RPMI8226 (cell line): ENCODE measurements around the gene SPINK7.
"Not testable (repeated sequence)": the region's sequence is repeated elsewhere in the genome, so short reads cannot be mapped to it uniquely, and the experiment has no call there.

Experiments used
- DNase-seq: peaks from one replicate; pipeline ENCODE4 v3.0.0-alpha.2; 2015

Gene SPINK7

DNA sequence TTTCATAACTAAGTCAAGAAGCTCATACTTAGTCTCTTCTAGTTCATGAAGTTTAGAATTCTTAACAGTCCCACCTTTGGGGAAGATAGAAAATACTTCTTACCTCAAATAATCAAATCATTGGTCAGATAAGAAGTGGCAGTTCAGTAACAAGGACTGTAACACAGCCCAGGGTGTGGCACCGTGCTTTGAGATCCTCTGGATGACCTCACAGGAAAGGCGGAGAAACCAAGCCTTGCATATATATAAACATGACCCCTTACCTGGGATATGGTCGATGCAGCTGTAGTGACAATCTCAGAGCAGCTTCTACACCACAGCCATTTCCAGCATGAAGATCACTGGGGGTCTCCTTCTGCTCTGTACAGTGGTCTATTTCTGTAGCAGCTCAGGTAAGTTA is at the start of gene SPINK7:
SPINK7 (plus strand) TSS at position 271 of the 400 bp plus-strand sequence; CDS start at position 332, 61 bp downstream.
- DNase-seq = no peak

DNA sequence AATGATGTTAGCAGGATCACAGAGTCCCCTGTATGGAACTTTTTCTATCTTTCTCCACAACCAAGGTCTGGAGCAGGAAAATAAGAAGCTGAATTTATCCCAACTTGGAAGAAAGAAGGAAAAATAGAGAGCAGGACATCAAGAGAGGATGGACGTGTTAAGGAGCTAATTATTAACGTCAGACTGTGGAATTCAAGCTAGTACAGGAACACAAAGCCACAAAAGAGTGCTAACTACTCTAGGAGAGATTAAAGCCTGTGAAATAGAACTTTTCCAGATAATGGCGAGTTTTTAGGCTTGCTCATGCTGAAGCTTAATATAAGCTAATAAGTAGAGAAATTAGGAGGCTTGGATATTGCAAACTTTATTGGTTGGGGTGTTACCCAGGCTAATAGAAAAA is 44.3 kb upstream of the SPINK7 start:
- DNase-seq = no peak

DNA sequence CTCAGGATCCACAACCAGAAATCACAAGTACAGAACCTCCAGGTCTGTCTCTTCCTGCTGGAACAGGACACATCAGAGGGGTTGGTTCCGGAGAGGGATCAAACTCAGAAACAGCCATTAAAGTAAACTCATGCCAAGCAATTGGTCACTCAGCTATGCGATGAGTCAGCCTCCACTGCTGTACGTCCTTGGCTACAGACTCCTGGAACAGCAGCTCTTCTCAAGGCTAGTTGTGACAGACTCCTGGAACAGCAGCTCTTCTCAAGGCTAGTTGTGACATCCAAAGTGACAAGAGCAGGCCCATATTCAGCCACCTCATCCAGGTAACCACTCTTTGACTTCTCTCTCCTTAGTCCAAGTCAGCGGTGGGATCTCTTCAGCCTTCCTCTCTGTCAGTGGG is 43.7 kb upstream of the SPINK7 start, which contains the start of gene SPINK13:
SPINK13 (plus strand) TSS at position 229 of the 400 bp plus-strand sequence. CDS start 1,279 bp downstream, outside the sequence.
- no peak for DNase-seq

DNA sequence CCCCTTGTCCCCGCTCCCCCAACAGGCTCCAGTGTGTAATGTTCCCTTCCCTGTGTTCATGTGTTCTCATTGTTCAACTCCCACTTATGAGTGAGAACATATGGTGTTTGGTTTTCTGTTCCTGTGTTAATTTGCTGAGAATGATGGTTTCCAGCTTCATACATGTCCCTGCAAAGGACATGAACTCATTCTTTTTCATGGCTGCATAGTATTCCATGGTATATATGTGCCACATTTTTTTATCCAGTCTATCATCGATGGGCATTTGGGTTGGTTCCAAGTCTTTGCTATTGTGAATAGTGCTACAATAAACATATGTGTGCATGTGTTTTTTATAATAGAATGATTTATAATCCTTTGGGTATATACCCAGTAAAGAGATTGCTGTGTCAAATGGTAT is 37.1 kb upstream of the SPINK7 start:
- DNase-seq = not testable (repeated sequence)

DNA sequence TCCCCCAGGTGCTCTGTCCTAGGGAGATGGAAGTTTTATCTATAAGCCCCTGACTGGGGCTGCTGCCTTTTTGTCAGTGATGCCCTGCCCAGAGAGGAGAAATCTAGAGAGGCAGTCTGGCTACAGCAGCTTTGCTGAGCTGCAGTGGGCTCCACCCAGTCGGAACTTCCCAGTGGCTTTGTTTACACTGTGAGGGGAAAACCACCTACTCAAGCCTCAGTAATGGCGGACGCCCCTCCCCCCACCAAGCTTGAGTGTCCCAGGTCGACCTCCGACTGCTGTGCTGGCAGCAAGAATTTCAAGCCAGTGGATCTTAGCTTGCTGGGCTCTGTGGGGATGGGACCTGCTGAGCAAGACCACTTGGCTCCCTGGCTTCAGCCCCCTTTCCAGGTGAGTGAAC is 31.3 kb upstream of the SPINK7 start:
- DNase-seq = not testable (repeated sequence)

DNA sequence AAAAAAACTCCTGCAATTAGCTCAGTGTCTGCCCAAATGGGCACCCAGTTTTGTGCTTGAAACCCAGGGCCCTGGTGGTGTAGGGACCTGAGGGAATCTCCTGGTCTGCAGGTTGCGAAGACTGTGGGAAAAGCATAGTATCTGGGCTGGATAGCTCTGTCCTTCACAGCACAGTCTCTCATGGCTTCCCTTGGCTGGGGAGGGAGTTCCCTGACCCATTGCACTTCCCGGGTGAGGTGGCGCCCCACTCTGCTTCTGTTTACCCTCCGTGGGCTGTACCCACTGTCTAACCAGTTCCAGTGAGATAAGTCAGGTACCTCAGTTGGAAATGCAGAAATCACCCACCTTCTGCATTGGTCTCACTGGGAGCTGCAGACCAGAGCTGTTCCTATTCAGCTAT is 30.9 kb upstream of the SPINK7 start:
- not testable (repeated sequence) for DNase-seq

DNA sequence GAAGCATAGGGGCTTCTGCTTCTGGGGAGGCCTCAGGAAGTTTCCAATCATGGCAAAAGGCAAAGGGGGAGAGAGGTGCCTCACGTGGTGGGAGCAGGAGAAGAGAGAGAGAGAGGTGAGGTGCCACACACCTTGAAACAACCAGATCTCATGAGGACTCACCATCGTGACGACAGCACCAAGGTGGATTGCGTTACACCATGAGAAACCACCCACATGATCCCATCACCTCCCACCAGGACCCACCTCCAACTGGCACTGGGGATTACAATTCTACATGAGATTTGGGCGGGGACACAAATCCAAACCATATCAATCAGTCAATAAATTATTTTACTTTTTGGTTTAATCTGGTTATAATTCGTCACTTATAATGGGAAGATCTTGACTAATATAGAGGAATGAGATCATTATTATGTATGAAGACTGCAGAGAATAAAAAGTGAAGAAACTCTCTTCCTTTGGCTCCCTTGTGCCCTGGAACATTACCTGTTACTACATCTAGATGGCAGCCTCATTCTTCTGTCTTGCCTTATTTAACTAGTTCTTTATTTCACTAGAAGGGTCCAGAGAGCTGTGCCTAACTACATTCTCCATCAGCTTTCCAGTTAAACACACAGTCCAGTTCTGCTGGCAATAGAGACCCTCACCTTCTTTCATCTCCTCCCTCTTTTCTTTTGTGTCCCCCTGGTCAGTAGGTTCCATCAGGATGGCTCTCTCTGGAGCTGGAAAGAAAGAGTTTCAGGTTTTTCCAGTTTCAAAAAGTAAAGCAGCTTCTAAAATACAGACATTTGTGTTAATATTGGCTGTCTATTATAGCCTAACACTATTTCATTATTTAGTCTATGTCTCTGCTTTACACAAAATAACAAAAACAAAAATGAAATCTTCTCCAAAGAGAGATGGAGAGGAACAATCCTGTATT is 21.7 kb upstream of the SPINK7 start:
- peak; percentile 23 for DNase-seq

DNA sequence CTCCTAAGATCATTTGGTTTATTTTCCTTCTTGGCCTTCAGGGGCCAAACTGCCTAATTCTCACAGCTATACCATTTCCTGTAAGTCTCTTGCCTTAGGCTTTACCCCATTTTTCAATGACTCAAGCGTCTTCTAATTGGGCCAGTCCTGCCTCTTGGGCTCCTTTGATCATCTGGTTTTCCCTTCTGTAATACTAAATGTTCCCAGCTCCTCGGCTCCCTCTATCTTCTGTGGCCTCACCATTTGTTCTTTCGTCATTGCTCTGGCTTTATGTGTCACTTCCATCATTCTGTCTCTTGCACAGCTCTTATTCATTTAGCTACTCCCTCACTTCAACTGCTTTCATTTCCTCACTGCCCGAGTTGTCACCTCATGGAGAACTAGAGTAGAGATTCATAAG is 14.5 kb upstream of the SPINK7 start:
- no peak for DNase-seq

DNA sequence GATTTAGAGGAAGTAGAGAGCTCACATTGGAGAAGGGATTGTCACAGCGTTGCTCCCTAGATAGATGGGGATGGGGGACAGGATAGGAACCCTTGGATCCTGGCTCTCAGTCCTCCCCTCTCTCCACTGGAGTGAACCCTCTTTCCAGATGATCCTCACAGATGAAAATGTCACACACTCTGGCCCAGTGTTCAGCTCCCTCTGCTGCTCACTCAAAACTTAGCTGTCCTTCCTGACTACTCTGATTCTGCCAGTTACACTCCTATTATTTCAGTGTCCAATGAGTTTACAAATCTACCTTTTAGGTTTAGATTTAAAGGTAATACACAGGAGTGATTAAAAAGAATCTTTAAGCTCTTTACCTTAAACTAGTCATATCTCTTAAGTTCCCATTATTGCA is 5.8 kb upstream of the SPINK7 start:
- no peak for DNase-seq

DNA sequence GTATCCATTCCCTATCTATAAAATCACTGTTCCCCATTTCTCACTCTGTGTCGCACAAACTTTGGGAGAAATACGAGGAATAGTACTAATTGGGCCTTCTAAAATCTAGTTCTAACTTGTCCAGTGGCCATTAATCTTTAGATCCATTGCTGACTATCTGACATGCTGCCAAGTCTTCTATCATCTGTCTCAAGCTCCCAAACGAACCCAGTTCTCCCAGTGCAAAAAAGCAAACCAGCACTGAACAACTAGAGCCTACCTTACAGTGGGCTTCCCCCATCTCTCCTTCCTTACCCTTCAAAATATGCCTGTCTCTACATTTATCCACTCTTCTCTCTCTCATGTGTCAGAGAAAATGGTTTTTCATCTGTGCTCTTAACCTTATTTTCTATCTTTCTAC is 3.2 kb upstream of the SPINK7 start:
- DNase-seq = no peak

DNA sequence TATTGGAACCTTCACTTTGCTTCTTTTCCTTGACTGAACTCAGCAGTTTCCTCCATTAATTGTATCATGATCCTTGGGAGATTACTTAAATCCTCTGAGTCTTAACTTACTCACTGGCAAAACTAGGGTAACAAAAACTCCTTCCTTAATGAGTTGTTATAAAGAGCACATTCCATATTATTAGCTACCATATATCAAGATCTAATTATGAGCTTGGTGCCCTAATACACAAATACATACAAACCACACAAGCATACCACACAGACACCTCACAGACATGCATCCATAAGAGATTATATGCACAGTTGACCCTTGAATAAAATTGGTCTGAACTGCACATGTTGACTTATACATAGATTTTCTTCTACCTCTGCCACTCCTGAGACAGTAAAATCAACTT is 2.5 kb upstream of the SPINK7 start:
- DNase-seq = no peak

DNA sequence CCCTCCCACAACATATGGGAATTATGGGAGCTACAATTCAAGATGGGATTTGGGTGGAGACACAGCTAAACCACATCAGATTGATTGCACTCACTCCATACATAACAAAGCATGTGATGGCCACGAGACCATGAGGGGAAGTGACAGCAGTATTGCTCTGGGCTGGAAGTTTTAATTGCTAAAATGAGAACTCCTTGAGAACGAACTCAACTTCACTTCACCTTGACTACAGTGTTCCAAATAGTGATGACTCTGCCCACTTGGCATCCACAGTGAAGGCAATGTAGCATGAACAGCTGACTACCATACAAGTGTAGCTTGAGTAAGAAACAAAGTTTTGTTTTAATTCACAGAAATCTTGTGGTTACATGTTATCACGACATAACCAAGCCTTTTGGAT is 739 bp upstream of the SPINK7 start:
- no peak for DNase-seq

DNA sequence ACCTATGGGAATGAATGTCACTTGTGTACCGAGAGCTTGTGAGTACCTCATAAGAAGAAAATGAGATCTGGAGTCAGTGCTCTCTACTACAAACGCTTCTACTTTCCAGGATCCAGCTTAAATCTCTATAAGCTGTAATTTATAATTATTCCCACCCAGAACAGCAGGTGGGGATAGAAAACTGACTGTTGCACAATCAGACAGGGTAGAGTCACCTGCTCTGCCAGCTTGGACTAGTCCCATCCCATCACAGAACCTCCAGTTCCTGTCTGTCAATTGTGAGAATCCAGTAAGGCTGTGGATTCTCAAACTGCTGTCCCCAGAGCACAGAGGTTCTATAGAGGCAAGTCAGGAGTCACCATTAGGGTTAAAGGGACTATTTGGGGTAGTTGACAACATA is 2.0 kb downstream of the SPINK7 start:
- DNase-seq = no peak

DNA sequence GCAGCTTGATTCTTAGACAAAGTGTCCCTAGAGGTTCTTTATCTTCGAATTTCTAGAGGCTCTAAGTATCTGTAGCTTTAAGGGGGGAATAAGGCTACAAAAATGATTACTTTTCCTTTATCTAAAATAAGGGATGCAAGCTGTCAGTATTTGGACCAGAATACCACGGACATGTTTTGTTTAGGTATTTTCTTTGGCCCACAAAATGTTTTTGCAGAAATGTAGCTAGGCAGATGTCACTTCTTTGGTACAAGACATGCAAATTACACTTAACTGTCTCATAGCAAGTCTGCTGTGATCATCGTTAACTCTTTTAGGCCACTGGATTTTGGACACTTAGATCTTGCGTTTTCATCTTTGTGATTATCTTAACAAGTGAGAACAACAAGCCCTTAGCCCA is 2.5 kb downstream of the SPINK7 start:
- no peak for DNase-seq

DNA sequence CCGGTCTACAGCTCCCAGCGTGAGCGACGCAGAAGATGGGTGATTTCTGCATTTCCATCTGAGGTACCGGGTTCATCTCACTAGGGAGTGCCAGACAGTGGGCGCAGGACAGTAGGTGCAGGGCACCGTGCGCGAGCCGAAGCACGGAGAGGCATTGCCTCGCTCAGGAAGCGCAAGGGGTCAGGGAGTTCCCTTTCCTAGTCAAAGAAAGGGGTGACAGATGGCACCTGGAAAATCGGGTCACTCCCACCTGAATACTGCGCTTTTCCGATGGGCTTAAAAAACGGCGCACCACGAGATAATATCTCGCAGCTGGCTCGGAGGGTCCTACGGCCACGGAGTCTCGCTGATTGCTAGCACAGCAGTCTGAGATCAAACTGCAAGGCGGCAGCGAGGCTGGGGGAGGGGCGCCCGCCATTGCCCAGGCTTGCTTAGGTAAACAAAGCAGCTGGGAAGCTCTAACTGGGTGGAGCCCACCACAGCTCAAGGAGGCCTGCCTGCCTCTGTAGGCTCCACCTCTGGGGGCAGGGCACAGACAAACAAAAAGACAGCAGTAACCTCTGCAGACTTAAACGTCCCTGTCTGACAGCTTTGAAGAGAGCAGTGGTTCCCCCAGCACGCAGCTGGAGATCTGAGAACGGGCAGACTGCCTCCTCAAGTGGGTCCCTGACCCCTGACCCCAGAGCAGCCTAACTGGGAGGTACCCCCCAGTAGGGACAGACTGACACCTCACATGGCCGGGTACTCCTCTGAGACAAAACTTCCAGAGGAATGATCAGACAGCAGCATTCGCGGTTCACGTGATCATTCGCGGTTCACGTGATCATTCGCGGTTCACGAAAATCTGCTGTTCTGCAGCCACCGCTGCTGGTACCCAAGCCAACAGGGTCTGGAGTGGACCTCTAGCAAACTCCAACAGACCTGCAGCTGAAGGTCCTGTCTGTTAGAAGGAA is 8.1 kb downstream of the SPINK7 start:
- peak; percentile 47 for DNase-seq

DNA sequence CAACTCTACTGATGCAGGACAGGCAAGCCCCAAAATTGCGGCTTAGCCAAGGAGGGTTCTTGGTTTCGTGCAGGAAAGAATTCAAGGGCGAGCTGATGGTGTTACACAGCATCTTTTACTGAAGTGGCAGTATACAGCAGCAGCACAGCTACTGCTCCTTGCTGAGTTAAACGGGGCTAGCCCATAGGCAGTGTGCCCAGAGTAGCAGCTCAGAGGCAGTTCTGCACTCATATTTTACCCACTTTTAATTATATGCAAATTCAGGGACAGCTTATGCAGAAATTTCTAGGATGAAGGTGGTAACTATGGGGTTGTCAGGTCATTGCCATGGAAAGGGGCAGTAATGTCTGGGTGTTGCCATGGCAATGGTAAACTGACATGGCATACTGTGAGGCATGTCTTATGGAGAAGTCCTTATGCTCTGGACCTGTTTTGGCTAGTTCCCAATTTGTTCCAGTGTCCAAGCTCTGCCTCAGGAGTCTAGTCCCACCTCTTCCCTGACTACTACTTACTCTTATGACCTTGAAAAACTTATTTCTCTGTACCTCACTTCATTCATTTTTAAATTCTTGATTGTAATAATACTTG is 21.1 kb downstream of the SPINK7 start:
- DNase-seq = no peak

DNA sequence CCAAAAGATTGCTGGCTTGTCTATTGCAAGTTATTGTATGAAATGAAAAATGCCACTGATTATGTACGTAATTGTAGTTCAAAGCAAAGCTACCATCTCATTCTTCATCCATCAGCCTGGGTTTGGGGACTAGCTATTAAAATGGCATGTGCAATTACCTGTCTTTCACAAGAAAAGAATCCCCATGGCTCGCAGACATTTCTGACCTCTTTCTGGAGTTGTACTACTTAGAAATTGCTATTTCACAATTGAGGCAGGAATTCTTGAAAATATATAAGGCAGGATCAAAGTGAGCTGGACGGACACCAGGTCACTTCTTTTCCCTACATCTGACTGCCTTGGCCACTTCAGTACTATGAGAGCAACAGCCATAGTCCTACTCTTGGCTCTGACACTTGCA is 23.0 kb downstream of the SPINK7 start, which contains the start of gene SPINK9:
SPINK9 (plus strand) TSS at position 301 of the 400 bp plus-strand sequence; CDS start at position 356, 55 bp downstream.
- DNase-seq = no peak

DNA sequence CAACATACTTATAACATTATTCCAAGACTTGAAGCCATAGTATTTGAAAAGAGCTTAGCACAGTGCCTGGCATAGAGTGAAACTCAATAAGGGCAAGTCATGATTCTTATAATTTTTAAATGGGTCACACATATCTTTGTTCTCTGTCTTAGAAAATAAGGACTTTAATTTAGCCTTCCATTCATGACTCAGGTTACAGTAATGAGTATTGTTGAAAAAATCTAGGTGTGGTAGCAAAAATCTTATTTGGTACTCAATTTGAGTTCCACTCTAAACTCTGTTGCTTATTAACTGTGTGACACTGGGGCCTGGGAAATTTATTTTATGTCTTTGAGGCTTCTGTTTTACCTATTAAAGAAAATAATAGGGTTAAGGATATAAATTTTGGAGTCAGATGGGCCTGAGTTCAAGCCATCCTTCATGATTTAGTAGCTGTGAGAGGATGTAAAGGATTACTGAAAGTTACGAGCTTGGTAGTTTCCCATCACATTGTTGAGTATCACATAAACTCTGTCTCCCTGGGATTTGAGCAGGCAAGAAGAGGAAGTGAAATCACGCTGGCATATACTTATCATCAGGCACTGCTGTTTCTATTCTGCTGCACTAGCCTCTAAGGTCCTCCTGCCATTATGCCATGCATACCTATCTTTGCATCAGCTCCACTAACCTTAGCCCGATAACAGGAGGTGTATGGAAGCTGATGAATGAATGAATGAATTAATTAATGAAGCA is 24.6 kb downstream of the SPINK7 start:
- peak; percentile 55 for DNase-seq

DNA sequence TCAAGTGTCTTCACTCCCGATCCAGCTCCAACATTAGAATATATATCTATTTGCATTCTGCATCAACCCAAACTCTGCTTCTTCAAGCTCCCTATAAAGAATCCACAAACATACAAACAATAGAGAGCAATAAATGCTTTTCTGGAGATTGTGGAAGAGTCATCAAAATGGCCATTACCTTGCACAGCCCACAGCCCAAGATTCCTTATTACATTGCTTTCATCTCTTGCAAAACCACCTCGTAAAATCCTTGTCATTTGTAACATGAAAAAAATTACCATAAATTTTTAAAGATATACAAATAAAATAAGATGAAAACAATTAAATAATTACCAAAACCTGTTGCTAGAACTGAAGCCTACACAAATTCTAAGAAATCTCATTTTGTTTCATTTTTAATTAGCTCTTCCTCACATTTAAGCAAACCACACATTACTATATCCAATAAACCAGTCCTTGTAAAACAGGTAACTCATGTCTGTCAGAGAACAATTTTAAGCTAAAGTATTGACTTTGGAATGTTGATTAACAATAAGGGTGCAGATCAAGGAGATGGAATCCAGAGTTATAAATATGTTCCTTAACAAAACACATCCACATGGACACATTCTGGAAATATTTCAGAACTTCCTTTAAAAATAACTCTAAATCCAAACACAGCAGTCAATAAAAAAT is 30.3 kb downstream of the SPINK7 start:
- DNase-seq = no peak

DNA sequence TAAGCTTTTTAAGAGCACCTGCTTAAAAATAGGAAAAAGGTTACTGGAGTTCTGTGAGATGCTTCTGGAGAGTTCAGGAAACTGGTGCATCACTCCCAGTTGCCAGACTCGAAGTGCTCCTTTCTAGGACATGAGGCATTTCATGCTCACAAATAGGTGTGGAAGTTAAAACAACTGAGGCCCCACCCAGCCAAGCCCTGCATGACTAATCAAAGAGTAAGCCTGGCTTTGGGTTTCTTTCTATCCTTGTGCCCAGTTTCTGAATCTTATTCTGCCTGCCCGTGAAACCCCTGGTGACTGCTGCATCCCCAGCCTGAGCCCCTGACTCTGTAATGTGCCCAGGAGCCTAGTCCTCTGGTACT is 30.8 kb downstream of the SPINK7 start:
- DNase-seq = no peak

DNA sequence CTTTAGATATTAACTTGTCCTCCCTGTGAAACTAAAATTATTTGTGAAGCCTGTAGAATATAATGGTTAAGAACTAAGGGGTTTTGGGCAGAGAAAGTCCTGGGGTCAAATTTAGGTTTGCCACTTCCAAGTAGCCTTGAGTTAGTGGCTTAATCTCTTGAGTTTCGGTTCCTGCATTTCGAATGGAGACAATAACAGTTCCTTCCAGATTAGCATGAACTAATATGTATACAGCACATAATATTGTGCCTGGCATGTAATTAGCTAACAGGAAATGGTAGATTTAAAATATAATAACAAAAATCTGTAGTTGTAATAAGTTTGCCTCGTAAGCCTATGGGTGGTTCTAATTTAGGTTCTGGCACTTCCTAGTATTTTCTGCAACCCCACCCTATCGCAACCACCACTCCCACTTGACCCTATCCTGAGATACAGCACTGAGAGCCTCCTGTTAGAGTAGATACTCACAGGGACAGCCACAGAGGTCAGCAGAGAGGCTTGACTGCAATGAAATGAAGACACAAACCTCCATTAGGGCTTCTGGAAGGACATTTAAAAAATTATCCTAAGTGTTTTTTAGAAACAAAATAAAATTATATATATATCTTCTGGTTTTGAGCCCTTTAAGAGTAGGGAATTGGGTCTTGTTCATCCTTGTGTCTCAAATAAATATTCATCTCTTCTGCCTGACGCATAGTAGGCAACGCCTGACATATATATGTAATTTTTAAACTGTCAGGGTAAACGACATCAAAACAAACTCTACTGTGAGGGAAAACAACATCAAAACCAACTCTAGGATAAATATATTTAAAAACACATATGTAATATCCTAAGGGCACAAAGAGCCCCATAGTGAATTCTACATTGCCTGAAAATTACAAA is 31.6 kb downstream of the SPINK7 start:
- DNase-seq = no peak
